ENCODE data around the gene C2orf68. TPM values are rescaled to one million over a fixed set of nuclear protein-coding genes. Genes with fewer than 3 reads are reported as not detected.
"Not testable (repeated sequence)": the region's sequence is repeated elsewhere in the genome, so short reads cannot be mapped to it uniquely, and the experiment has no call there.

Gene C2orf68
- total and polyA plus RNA-seq, 5 donors: 25.0 to 31.9 (median 28.1) TPM

- H3K4me1 ChIP-seq (ENCODE audit: control insufficient read depth, insufficient read depth, low read length): peaks cover 14% of the 10 kb centered on the region
- H3K4me3 ChIP-seq (ENCODE audit: low read length): no peak overlapping the region
- no peak for DNase-seq
- H3K27ac ChIP-seq (ENCODE audit: low read length): peak overlapping the region; percentile 65
- H3K9me3 ChIP-seq (ENCODE audit: control insufficient read depth, low read length): no peaks in the 10 kb centered on the region
- intact Hi-C loops (cut with DNase I): no loop called here
- 69% methylated on average over 7 of the region's 7 CpGs for WGBS
- H3K27me3 ChIP-seq (ENCODE audit: control insufficient read depth, insufficient read depth): no peaks in the 10 kb centered on the region
- no peak for ATAC-seq
Measured at GRCh38 chr2:85606116-85606455, 5.8 kb downstream of the C2orf68 start.

DNA sequence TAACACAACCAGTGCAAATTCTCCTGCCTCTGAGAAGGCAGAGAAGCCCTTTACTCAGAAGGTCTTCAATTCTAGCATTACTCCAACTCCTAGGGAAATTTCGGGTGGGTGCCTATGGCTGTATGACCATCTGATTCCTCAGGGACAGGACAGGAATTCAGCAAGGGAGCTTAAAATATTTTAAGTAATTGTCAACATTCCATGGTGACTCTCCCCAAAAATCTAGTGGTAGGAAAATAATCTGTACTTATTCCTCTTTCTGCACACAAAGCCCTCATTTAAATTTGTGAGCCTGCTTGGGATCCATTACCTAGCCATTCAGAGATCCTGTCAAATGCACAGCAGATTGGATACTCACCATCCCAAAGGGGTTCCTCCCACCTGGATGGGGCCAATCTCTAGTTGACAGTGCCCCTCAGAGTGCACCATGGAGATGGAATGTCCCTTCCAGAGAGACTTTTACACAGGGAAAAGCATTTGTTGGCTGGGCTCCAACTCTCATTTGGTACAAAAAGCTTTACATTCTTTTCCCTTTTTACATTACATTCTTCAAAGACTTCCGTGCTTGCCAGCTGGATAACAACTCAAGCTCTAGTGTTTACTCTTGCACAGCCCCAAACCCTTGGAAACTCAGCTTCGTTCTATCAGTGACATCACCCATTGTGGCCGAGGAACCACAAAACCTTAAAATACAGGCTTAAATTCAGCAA is 6.3 kb downstream of the C2orf68 start:
- ATAC-seq (no peak), DNase-seq (no peak)
- intact Hi-C loops (cut with DNase I): no loop called here
- H3K4me1 ChIP-seq (ENCODE audit: control insufficient read depth, insufficient read depth, low read length): peaks cover 14% of the 10 kb centered on the region
- WGBS: 40% methylated on average over 4 of the region's 4 CpGs
- H3K4me3 ChIP-seq (ENCODE audit: low read length): no peak overlapping the region
- H3K27me3 ChIP-seq (ENCODE audit: control insufficient read depth, insufficient read depth): no peaks in the 10 kb centered on the region
- H3K9me3 ChIP-seq (ENCODE audit: control insufficient read depth, low read length): no peaks in the 10 kb centered on the region
- H3K27ac ChIP-seq (ENCODE audit: low read length): peak overlapping the region; percentile 65

DNA sequence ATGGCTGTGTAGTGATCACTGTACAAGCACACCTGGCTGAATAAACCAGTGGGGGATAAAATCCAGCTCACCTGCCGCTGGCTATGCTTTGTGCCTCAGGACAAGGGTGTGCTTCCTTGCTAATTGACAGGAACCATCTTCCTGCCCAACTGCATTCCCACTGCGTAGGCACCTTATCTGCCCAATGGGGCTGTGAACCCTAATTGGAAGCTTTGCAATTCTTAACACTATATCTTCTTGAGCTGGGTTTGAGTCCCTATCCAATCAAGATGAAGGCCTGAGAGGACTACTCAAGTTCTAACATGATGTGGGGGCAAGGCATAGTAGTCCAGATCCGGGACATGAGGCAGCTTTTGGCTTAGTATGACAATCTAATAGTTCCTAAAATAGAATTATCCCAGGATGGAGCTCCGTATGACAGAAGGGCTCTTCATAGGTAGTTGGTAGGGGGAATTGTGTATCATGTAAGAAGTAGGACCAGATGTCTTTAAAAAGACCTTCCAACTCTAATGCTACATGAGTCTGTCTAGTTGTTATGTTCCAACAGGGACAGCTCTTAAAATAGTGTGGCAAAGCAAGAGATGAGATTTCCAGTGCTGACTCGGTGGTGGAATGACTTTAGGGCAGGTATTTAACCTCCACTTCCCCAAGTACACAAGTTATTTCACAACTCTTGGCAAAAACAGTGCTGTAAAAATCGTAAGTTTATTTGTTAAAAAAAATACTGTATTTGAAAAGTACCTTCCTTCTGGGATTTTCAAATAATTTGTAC is 7.1 kb downstream of the C2orf68 start:
- Histone ChIP-seq H3K27me3 (ENCODE audit: control insufficient read depth, insufficient read depth) (no peaks in the 10 kb centered on the region), H3K9me3 (ENCODE audit: control insufficient read depth, low read length) (no peaks in the 10 kb centered on the region), H3K27ac (ENCODE audit: low read length) (peak overlapping the region; percentile 75), H3K4me3 (ENCODE audit: low read length) (no peak overlapping the region), H3K4me1 (ENCODE audit: control insufficient read depth, insufficient read depth, low read length) (peaks cover 14% of the 10 kb centered on the region)
- 50% methylated on average over 6 of the region's 6 CpGs for WGBS
- DNase-seq: no peak
- intact Hi-C loops (cut with DNase I): loop anchor here in 2 of 4 donors (5.0 kb wide), 1 partner anchor 42 kb away; the partner anchor contains the start of gene GGCX (in 2 of the 2)
- ATAC-seq: no peak

- H3K9me3 ChIP-seq (ENCODE audit: control insufficient read depth, low read length); H3K27me3 ChIP-seq (ENCODE audit: control insufficient read depth, insufficient read depth); DNase-seq; ATAC-seq; H3K4me3 ChIP-seq (ENCODE audit: low read length): not testable (repeated sequence)
- WGBS: 76% methylated on average over 3 of the region's 3 CpGs
- Histone ChIP-seq H3K27ac (ENCODE audit: low read length) (peak overlapping the region; percentile 23), H3K4me1 (ENCODE audit: control insufficient read depth, insufficient read depth, low read length) (peaks cover 14% of the 10 kb centered on the region)
- intact Hi-C loops (cut with DNase I): loop anchor here in 2 of 4 donors (5.0 kb wide), 1 partner anchor 42 kb away; the partner anchor contains the start of gene GGCX (in 2 of the 2)
Measured at GRCh38 chr2:85604133-85604444, 7.8 kb downstream of the C2orf68 start.

GRCh38 chr2:85602476-85603234 is 9.2 kb downstream of the C2orf68 start, which contains the start of gene TMEM150A:
TSS of gene TMEM150A (minus strand) at chr2:85602698. CDS start at chr2:85601948, 750 bp downstream.
- Histone ChIP-seq H3K4me1 (ENCODE audit: control insufficient read depth, insufficient read depth, low read length) (peaks cover 14% of the 10 kb centered on the region), H3K27ac (ENCODE audit: low read length) (peak within 1 kb of the TSS; percentile 88), H3K9me3 (ENCODE audit: control insufficient read depth, low read length) (no peaks in the 10 kb centered on the region), H3K4me3 (ENCODE audit: low read length) (peak within 1 kb of the TSS; percentile 88), H3K27me3 (ENCODE audit: control insufficient read depth, insufficient read depth) (no peaks in the 10 kb centered on the region)
- WGBS: under 1% methylated on average over 73 of the region's 73 CpGs
- intact Hi-C loops (cut with DNase I): loop anchor here in 2 of 4 donors (5.0 kb wide), 1 partner anchor 40 kb away; the partner anchor contains the start of gene GGCX (in 2 of the 2)
- DNase-seq (peak; percentile 96 to 99 (median 98)), ATAC-seq (peak; percentile 96)

- WGBS: 5% methylated on average over 36 of the region's 36 CpGs
- H3K27ac ChIP-seq (ENCODE audit: low read length): peak overlapping the region; percentile 61
- H3K9me3 ChIP-seq (ENCODE audit: control insufficient read depth, low read length): no peaks in the 10 kb centered on the region
- H3K4me3 ChIP-seq (ENCODE audit: low read length): peak overlapping the region; percentile 88
- H3K27me3 ChIP-seq (ENCODE audit: control insufficient read depth, insufficient read depth): no peaks in the 10 kb centered on the region
- ATAC-seq: peak; percentile 72 to 73
- DNase-seq: peak; percentile 81 to 92 (median 91)
- peaks cover 14% of the 10 kb centered on the region for H3K4me1 ChIP-seq (ENCODE audit: control insufficient read depth, insufficient read depth, low read length)
- intact Hi-C loops (cut with DNase I): loop anchor here in 2 of 4 donors (5.0 kb wide), 1 partner anchor 40 kb away; the partner anchor contains the start of gene GGCX (in 2 of the 2)
Measured at GRCh38 chr2:85601771-85602475, 9.9 kb downstream of the C2orf68 start.

DNA sequence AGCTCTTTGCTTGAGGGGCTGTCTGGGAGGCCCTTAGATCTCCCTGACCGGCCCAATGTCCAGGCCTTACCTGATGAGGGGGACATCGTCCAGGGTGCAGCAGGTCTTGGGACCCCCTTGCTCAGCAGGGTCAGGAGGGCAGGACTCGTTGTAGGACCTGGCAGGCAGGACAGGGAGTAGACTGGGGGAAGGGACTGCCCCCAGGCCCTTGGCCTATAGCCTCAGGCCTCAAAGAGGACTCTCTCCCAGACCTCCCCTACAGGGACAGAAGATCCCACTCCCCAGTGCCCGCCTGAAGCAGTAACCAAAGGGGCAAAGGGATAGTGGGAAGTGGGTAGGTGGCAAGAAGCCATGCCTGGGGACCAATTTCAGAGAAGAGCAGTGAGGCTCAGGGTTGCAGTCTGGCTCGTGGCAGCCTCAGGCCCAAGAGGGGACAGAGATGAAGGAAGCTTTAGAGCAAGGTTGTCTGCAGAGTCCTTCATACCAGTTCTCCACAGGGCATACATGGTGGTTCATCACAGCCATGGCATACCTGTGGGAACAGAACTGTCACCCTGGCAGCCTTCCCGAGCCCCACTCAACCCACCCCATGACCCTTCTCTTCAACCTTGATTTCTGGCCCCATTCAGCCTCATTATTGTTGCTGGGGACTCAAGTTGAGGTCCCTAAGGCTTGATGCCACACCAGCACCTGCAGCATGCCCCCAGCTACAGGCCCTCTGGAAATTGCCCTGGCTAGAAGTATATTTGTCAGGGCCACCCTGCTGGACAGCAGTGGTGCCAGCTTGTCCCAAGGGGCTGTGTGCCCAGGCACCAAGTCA is 10.7 kb downstream of the C2orf68 start:
- peak overlapping the region; percentile 61 for H3K27ac ChIP-seq (ENCODE audit: low read length)
- intact Hi-C loops (cut with DNase I): loop anchor here in 2 of 4 donors (5.0 kb wide), 1 partner anchor 39 kb away; the partner anchor contains the start of gene GGCX (in 2 of the 2)
- H3K4me1 ChIP-seq (ENCODE audit: control insufficient read depth, insufficient read depth, low read length): peaks cover 15% of the 10 kb centered on the region
- 72% methylated on average over 6 of the region's 6 CpGs for WGBS
- no peaks in the 10 kb centered on the region for H3K9me3 ChIP-seq (ENCODE audit: control insufficient read depth, low read length)
- H3K4me3 ChIP-seq (ENCODE audit: low read length): peak overlapping the region; percentile 88
- ATAC-seq: no peak
- peak in 1 of 3 donors; percentile 35 for DNase-seq
- H3K27me3 ChIP-seq (ENCODE audit: control insufficient read depth, insufficient read depth): no peaks in the 10 kb centered on the region

DNA sequence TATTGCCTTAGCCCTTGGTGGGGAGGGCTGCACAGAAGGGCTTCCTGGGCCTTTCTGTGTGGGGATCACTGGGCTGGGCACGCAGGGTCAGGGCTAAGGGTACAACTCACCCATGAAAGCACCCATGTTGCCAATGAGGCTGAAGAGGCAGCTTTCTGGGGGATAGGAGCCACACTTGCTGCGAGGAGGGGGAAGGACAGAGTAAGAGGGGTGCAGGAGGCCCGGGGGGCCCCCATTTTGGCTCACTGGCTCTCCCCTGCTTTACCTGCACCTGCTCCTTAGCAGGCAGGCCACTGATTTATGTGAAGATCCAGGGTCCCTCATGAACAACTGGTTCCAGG is 11.7 kb downstream of the C2orf68 start:
- intact Hi-C loops (cut with DNase I): loop anchor here in 2 of 4 donors (5.0 kb wide), 1 partner anchor 38 kb away; the partner anchor contains the start of gene GGCX (in 2 of the 2)
- Histone ChIP-seq H3K27me3 (ENCODE audit: control insufficient read depth, insufficient read depth) (no peaks in the 10 kb centered on the region), H3K4me3 (ENCODE audit: low read length) (no peak overlapping the region), H3K9me3 (ENCODE audit: control insufficient read depth, low read length) (no peaks in the 10 kb centered on the region), H3K4me1 (ENCODE audit: control insufficient read depth, insufficient read depth, low read length) (peaks cover 14% of the 10 kb centered on the region), H3K27ac (ENCODE audit: low read length) (no peak overlapping the region)
- DNase-seq (peak in 1 of 3 donors; percentile 36), ATAC-seq (no peak)
- 88% methylated on average over 3 of the region's 3 CpGs for WGBS

- H3K27me3 ChIP-seq (ENCODE audit: control insufficient read depth, insufficient read depth): no peaks in the 10 kb centered on the region
- DNase-seq: peak in 1 of 3 donors; percentile 49
Measured at GRCh38 chr2:85599468-85600234, 12.2 kb downstream of the C2orf68 start.

More at GRCh38 chr2:85599468-85600234, 12.2 kb downstream of the C2orf68 start:
- no peak for ATAC-seq
- peaks cover 15% of the 10 kb centered on the region for H3K4me1 ChIP-seq (ENCODE audit: control insufficient read depth, insufficient read depth, low read length)
- no peak overlapping the region for H3K4me3 ChIP-seq (ENCODE audit: low read length)
- intact Hi-C loops (cut with DNase I): loop anchor here in 2 of 4 donors (5.0 kb wide), 1 partner anchor 37 kb away; the partner anchor contains the start of gene GGCX (in 2 of the 2)
- WGBS: 61% methylated on average over 17 of the region's 17 CpGs
- H3K9me3 ChIP-seq (ENCODE audit: control insufficient read depth, low read length): no peaks in the 10 kb centered on the region
- no peak overlapping the region for H3K27ac ChIP-seq (ENCODE audit: low read length)
